MCF 10A (cell line): ENCODE data around the gene AP3S2. TPM values are rescaled to one million over a fixed set of nuclear protein-coding genes. Genes with fewer than 3 reads are reported as not detected.

Experiments used
- BruUV-seq: library from RNA; stranded (reverse); fragments of 400-500 nt; replicated peaks from 2 replicates; lab custom pipeline; 2021; lab: Mats Ljungman, UMichigan
- CTCF ChIA-PET: fragments of 300-600 bp; sonication (Branson Sonifier 250); formaldehyde crosslinking; extraction: SDS; loops from one replicate; lab custom pipeline; 2021; ENCODE audit warnings: antibody characterized with exemption, inconsistent platforms; lab: Yijun Ruan, JAX
- POLR2A ChIA-PET: fragments of 300-600, 350-650 bp; sonication (Branson Sonifier 250); formaldehyde crosslinking; extraction: SDS; loops from one replicate; lab custom pipeline; 2020; ENCODE audit warnings: antibody characterized with exemption, inconsistent platforms; lab: Yijun Ruan, JAX
- DNase-seq: peaks from one replicate; pipeline ENCODE4 v3.0.0-alpha.2; 2018; ENCODE audit not compliant: unreplicated experiment
- H3K27ac Mint-ChIP-seq: one replicate; pipeline ENCODE4 v1.8.0; 2022; ENCODE audit warnings: mild to moderate bottlenecking, low read depth, mixed read lengths; ENCODE audit not compliant: unreplicated experiment
- H3K27me3 Mint-ChIP-seq: one replicate; pipeline ENCODE4 v1.8.0; 2022; ENCODE audit warnings: mixed read lengths; ENCODE audit not compliant: insufficient read depth, unreplicated experiment
- H3K36me3 Mint-ChIP-seq: one replicate; pipeline ENCODE4 v1.8.0; 2022; ENCODE audit warnings: mild to moderate bottlenecking, moderate library complexity, mixed read lengths; ENCODE audit not compliant: insufficient read depth, unreplicated experiment
- H3K4me1 Mint-ChIP-seq: one replicate; pipeline ENCODE4 v1.8.0; 2022; ENCODE audit warnings: mixed read lengths; ENCODE audit not compliant: insufficient read depth, unreplicated experiment
- H3K4me3 Mint-ChIP-seq: one replicate; pipeline ENCODE4 v1.8.0; 2022; ENCODE audit warnings: mild to moderate bottlenecking, moderate library complexity, mixed read lengths; ENCODE audit not compliant: unreplicated experiment
- H3K9me3 Mint-ChIP-seq: one replicate; pipeline ENCODE4 v1.8.0; 2022; ENCODE audit warnings: mixed read lengths; ENCODE audit not compliant: unreplicated experiment
- CTCF ChIP-seq: fragments of 200-600 bp; IDR thresholded peaks from one replicate; pipeline ENCODE4 v1.8.0; 2022; ENCODE audit warnings: antibody characterized with exemption, mild to moderate bottlenecking; ENCODE audit not compliant: unreplicated experiment
- intact Hi-C: fragments of 100-400 bp; cut with micrococcal nuclease; formaldehyde crosslinking; loops from 2 replicates; pipeline ENCODE4 v1.14.1; 2022
- total RNA-seq: library from RNA; stranded (reverse); gene quantifications from 2 replicates; pipeline ENCODE4 v1.2.3, GENCODE V29; 2022

AP3S2 gene
- total RNA-seq, 1 experiment from 2014 or later, result 38.4 TPM

- intact Hi-C loops, result no loop called here
- Mint-ChIP-seq H3K36me3 (peaks cover 15% of the 10 kb centered on the region), H3K4me3 (no peak overlapping the region), H3K27ac (no peak overlapping the region), H3K4me1 (no peaks in the 10 kb centered on the region), H3K9me3 (no peaks in the 10 kb centered on the region), H3K27me3 (no peaks in the 10 kb centered on the region)
- ChIA-PET POLR2A (interaction anchor here (0.7 to 1.6 kb wide), 4 partner anchors 16 to 369 kb away, joined by 3 to 7 read pairs (median 4); no protein-coding TSS in a partner anchor), CTCF (interaction anchor here (0.6 to 4.2 kb wide), 9 partner anchors 10 to 378 kb away, joined by 3 to 38 read pairs (median 4); no protein-coding TSS in a partner anchor)
- no peak for TF ChIP-seq CTCF
- BruUV-seq, result no TSS peak
- DNase-seq, result peak; percentile 9
Measured at GRCh38 chr15:89863918-89864317, 29.9 kb downstream of the AP3S2 start.

- no TSS peak for BruUV-seq
- no peak overlapping the region for H3K27ac Mint-ChIP-seq
- no peaks in the 10 kb centered on the region for H3K27me3 Mint-ChIP-seq
- peaks cover 43% of the 10 kb centered on the region for H3K36me3 Mint-ChIP-seq
- no peak for TF ChIP-seq CTCF
- intact Hi-C loops, result no loop called here
- CTCF ChIA-PET, result interaction anchor here (0.6 to 1.6 kb wide), 6 partner anchors 13 to 173 kb away, joined by 3 to 16 read pairs (median 5); no protein-coding TSS in a partner anchor
- no peak for DNase-seq
- H3K4me3 Mint-ChIP-seq, result no peak overlapping the region
- POLR2A ChIA-PET, result interaction anchor here (0.7 to 1.1 kb wide), 2 partner anchors 12 to 13 kb away, joined by 3 to 4 read pairs; no protein-coding TSS in a partner anchor
- no peaks in the 10 kb centered on the region for H3K4me1 Mint-ChIP-seq
- H3K9me3 Mint-ChIP-seq, result no peaks in the 10 kb centered on the region
Measured at GRCh38 chr15:89860891-89861290, 32.9 kb downstream of the AP3S2 start.

GRCh38 chr15:89860431-89860830 is 33.4 kb downstream of the AP3S2 start:
- H3K27me3 Mint-ChIP-seq, result no peaks in the 10 kb centered on the region
- CTCF ChIA-PET, result interaction anchor here (0.6 to 1.6 kb wide), 4 partner anchors 14 to 173 kb away, joined by 3 to 16 read pairs (median 6); no protein-coding TSS in a partner anchor

More at GRCh38 chr15:89860431-89860830, 33.4 kb downstream of the AP3S2 start:
- Mint-ChIP-seq H3K4me3 (no peak overlapping the region), H3K4me1 (no peaks in the 10 kb centered on the region), H3K27ac (no peak overlapping the region), H3K36me3 (peaks cover 40% of the 10 kb centered on the region), H3K9me3 (no peaks in the 10 kb centered on the region)
- no peak for DNase-seq
- BruUV-seq, result no TSS peak
- intact Hi-C loops, result no loop called here
- TF ChIP-seq CTCF, result no peak
- POLR2A ChIA-PET, result no interaction called here
